HCEC 1CT (cell line): ENCODE results near the gene CAPN11.

ENCODE experiments used
- DNase-seq: peaks from one replicate; pipeline ENCODE4 v3.0.0-alpha.2; 2017

Gene CAPN11

DNA sequence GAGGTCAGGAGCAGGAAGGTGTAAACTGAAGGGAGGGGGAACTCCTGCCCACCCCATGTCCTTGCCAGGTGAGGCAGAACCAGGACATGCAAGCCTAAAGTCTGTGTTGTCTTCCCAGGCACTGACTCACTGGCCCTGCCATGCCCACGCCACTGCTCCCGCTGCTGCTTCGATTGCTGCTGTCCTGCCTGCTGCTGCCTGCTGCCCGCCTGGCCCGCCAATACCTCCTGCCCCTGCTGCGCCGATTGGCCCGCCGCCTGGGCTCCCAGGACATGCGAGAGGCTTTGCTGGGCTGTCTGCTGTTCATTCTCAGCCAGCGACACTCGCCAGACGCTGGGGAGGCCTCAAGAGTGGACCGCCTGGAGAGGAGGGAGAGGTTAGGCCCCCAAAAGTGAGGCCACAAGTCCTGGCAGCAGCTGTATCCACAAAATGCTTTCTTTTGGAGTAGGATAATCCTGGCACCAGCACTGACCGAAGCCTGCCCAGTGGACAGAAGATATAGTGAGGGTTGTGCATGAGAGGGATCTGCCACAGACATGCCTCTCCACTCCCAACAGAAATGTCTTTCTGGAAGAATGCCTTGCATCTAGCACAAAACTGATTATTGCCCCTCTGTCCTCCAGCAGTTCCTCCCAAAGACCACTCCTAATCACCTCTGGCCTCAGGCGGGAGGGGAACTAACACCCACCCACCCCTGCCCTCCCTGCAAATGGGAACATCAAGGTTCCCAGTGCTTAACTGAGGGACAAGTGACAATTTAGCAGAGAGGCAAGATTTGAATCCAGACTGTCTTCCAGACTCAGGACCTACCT, 58.9 kb downstream of the CAPN11 start:
- DNase-seq = no peak

- peak; percentile 54 for DNase-seq
Observed at GRCh38 chr6:44219053-44219814, 60.6 kb downstream of the CAPN11 start.

DNA sequence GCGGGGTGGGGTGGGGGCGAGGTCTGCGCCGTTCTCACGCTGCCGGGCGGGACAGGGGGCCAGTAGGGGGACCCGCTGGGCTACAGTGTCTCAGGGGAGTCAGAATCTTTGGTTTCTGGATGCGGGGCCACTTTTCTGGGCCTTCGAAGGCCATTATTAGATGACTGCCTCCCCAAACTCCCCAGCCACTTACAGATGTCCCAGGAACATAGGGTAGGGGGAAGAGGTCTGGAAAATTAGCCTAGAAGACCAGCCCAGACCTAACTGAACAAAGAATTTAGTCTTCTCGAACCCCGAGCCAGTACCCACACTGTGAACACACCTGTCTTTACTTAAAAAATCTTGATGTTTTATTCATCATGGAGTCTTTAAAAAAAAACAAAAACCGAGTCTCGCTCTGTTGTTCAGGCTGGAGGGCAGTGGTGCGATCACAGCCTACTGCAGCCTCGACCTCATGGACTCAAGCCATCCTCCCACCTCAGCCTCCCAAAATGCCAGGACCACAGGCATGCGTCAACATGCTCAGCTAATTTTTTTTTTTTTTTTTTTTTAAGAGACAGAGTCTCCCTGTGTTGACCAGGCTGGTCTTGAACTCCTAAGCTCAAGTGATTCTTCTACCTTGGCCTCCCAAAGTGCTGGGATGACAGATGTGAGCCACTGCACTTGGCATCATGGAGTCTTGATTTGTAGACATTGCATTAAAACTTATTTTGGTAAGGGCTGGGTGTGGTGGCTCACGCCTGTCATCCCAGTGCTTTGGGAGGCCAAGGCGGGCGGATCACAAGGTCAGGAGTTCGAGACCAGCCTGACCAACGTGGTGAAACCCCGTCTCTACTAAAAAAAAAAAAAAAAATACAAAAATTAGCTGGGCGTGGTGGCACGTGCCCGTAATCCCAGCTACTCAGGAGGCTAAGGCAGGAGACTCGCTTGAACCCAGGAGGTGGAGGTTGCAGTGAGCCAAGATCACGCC, 61.5 kb downstream of the CAPN11 start:
- no peak for DNase-seq

DNA sequence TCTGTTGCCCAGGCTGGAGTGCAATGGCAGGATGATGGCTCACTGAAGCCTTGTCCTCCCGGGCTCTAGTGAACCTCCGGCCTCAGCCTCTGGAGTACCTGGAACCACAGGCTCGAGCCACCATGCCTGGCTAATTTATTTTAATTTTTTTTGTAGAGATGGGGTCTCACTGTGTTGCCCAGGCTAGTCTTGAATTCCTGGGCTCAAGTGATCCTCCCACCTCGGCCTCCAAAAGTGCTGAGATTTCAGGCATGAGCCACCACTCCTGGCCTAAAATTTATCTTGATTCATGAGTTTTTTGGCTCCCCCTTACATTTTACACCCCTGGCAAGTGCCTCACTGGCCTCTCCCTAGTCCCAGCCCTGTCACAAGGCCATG, 62.3 kb downstream of the CAPN11 start:
- DNase-seq = no peak

- DNase-seq = peak; percentile 75
Observed at GRCh38 chr6:44221291-44221960, 62.8 kb downstream of the CAPN11 start.

DNA sequence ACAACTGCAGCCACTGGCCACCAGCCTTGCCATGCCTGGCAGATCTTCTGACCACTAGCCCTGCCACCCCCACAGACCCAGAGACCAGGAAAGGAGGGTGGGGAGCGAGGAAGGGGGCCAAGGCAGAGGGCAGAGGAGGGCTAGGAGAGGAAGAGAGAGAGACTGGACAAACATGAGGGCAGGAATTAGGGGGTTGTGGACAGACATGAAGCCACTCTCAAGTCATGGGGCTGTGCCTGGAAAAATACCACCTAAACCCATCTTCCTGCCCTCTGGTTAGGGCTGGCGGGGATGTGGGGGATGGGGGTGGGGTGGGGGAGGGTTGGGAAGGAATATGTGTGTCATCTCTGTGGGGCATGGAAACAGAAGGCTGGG, 63.3 kb downstream of the CAPN11 start:
- DNase-seq = no peak

DNA sequence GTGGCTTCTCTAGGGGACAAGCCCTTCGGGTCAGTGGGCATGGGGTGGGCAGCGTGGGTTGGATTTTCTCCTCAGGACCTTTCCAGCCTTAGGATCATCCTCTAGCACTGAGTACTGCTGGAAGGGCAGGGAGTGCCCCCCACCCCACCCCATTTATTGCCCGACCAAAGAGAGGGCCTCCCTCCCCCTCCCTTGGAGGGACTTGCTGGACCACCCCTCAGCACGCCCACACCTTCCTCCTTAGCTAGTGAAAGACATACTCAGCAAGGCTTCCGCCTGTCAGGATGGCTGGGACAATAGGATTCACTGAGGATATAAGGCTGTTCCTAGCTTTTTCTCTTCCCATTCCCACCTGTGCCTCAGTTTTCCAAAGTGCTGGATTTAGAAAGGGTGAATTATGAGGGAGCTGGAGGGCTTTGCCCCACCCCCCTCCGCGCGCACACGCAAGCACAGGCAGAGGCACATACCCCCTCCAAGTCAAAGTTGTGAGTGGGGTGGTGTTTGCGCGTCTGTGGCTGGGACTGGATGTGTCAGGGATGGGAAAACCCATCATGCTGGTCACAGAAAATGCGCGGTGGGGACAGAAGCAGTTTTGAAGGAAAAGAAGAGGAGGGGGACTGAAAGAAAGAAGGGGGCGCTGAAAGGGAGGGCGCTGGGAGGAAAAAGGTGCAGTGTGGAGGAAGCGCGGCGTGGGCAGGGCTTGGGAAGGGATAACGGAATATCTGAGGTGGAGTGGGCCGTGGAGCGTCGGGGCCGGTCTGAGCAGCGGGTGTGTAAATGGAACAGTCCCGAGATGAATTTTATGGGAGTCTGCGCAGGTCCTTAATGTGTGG, 64.1 kb downstream of the CAPN11 start:
- peak; percentile 13 for DNase-seq

- DNase-seq = peak; percentile 43
Observed at GRCh38 chr6:44223319-44224028, 64.9 kb downstream of the CAPN11 start, which contains the start of gene SLC29A1. Gene SLC29A1 (plus strand): TSS chr6:44223595. CDS start chr6:44227314, 3,719 bp downstream.

DNA sequence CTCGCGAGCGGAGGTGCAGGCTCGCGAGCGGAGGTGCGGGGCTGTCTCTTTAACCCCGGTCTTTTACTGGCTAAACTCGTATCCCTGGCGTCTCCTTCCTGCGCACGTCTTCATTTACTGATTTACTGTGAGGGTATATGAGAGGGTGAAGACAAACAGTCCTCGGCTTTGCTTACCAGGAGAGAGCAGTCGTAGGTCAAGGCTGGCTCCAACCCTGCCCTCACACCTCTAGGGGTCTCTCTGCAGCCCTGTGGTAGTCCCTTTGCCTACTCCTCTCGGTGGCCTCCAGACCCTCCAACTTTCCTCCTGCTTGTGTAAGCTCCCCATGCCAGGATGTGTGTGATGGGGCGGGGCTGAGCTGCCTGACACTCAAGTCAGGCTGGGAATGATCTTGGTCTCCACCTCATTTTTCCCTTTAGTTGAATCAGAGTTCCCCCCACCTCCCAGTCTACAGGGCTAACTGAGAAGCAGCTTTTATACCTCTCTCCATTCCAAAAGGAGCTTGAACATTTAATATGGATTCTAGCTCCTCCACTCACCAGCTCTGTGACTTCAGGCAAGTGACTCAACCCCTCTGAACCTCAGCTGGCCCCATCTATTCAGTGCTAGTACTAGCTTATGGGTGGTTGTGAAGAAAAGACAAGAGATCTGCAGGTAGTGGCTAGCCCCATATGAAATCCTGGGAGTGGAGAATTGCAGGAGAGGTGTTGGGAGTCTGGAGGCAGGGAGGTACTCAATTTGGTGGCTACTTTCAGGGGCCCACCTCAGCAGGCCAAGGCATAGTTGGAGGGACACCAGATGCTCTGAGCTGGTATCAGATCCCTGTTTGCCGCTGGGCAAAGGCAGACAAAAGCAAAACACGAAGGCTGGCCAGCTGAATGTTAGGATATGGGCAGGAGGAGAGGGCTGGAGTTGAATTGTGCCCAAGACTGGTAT, 65.7 kb downstream of the CAPN11 start:
- no peak for DNase-seq

- DNase-seq = no peak
Observed at GRCh38 chr6:44224965-44225305, 66.3 kb downstream of the CAPN11 start.

GRCh38 chr6:44225579-44226325, 67.1 kb downstream of the CAPN11 start:
- no peak for DNase-seq

DNA sequence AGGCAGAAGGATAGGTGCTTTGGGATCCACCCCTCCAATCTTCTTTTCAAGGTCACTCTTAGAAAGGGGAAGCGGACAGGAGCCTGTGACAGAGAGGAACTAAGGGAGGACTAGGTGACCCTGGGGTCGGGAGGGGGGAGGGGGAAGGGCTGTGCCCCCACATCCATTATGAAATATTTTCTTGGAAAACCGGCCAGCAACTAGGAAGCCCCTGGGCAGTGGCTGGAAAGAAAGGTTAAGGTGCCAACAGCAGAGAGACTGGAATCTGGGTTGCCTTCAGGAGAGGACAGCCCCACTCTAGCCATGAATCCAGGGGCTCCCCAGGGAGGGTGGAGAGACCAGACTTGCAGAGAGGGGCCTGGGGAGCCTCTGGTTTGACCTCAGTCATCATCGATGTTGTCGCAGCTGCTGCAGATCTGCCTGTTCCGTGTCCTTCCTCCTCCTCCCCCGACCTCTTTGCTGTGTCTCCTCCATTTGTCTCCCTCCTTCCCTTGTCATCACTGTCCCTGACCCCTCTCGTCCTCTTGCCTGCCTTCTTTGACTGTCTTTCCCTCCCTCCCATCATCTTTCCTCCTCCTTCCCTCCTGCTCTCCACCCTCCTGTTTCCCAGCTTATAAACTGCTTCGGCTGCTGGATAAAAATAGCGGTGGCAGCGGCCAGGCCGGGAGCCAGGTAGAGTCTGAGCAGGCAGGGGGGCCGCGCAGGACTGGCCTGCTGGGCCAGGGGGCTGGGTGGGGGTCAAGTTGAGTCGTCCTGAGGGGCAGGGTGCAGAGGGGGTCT, 67.9 kb downstream of the CAPN11 start:
- DNase-seq = no peak

GRCh38 chr6:44227148-44227793, 68.7 kb downstream of the CAPN11 start:
- no peak for DNase-seq

DNA sequence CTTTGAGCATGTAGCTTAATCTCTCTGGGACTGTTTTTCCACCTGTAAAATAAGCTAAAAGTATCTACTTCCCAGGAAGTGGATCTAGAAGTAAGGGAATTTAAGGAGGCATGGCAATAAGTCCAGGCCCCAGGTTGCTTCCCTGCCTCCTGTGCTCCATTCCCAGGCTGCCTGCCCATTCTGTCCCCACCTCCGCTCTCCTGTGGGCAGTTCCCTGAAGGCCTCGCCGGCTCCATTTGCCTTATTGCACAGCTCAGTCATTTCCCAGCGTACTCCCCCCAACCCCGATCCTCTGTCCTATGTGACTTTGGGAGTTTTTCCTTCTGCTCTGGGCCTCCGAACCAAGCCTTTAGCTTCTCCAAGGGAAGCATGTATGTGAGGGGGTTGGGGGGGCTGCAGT, 69.4 kb downstream of the CAPN11 start:
- no peak for DNase-seq

DNA sequence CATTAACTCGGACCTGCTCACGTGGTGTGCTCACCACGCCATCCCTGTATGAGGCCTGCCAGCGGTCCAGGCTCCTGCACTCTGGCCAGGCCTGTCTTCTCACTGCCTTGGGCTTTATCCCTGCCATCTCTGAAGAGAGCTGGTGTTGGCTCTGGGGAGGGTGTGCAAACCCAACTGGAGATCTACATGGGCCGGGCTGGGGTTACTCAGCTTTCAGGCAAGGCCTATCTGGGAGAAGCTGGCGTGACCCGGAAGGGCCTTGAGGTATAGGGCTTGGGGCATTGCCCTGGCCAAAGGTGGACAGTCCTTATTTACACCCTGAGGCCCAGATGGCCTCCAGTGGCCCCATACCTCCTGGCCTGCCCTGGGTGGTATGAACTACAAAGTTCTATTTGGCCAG, 69.8 kb downstream of the CAPN11 start:
- DNase-seq = no peak

GRCh38 chr6:44228836-44229235, 70.2 kb downstream of the CAPN11 start:
- DNase-seq = no peak

GRCh38 chr6:44229376-44230033, 70.9 kb downstream of the CAPN11 start:
- no peak for DNase-seq
